KMS-11 (cell line): ENCODE data around the gene BRSK2.

Source experiments
- H2AFZ ChIP-seq: fragments of 200-600 bp; sonication (generic); 2 replicates; pipeline ENCODE4 v1.6.1; 2016; ENCODE audit warnings: antibody characterized with exemption, mixed run types, low read depth
- H3K27ac ChIP-seq: fragments of 200-600 bp; sonication (generic); 2 replicates; pipeline ENCODE4 v1.6.1; 2016; ENCODE audit warnings: mild to moderate bottlenecking, mixed run types
- H3K27me3 ChIP-seq: fragments of 200-600 bp; sonication (generic); 2 replicates; pipeline ENCODE4 v1.6.1; 2017; ENCODE audit warnings: mild to moderate bottlenecking, low read depth, mixed run types, moderate library complexity; ENCODE audit not compliant: insufficient read depth
- H3K36me3 ChIP-seq: fragments of 200-600 bp; sonication (generic); 2 replicates; pipeline ENCODE4 v1.6.1; 2017; ENCODE audit warnings: mild to moderate bottlenecking, mixed run types; ENCODE audit not compliant: insufficient read depth
- H3K4me1 ChIP-seq: fragments of 200-600 bp; sonication (generic); 2 replicates; pipeline ENCODE4 v1.6.1; 2016; ENCODE audit warnings: mild to moderate bottlenecking, low read depth, mixed run types; ENCODE audit not compliant: poor library complexity, severe bottlenecking
- H3K4me2 ChIP-seq: fragments of 200-600 bp; sonication (generic); 2 replicates; pipeline ENCODE4 v1.7.0; 2016; ENCODE audit warnings: mild to moderate bottlenecking, mixed run types
- H3K4me3 ChIP-seq: fragments of 200-600 bp; sonication (generic); IDR thresholded peaks from 2 replicates; pipeline ENCODE4 v1.6.1; 2017; ENCODE audit warnings: low read depth, low read length, mixed read lengths; ENCODE audit not compliant: insufficient read depth
- H3K79me2 ChIP-seq: fragments of 200-600 bp; sonication (generic); 2 replicates; pipeline ENCODE4 v1.6.1; 2016; ENCODE audit warnings: low read depth, mixed run types; ENCODE audit not compliant: insufficient read depth
- H3K9ac ChIP-seq: fragments of 200-600 bp; sonication (generic); 2 replicates; pipeline ENCODE4 v1.6.1; 2016; ENCODE audit warnings: mild to moderate bottlenecking, mixed run types
- H4K20me1 ChIP-seq: fragments of 200-600 bp; sonication (generic); 2 replicates; pipeline ENCODE4 v1.6.1; 2016; ENCODE audit warnings: mild to moderate bottlenecking, mixed run types; ENCODE audit not compliant: insufficient read depth
- CTCF ChIP-seq: fragments of 200-600 bp; sonication (generic); conservative IDR thresholded peaks from 2 replicates; pipeline ENCODE4 v1.6.1; 2017; ENCODE audit warnings: low read depth, mild to moderate bottlenecking, antibody characterized with exemption, low read length, moderate library complexity, mixed read lengths

Gene BRSK2

GRCh38 chr11:1393038-1393710 is 3.4 kb downstream of the BRSK2 start:
- H4K20me1 ChIP-seq, result no peaks in the 10 kb centered on the region
- no peak for TF ChIP-seq CTCF
- no peaks in the 10 kb centered on the region for H3K4me1 ChIP-seq
- no peak overlapping the region for H3K4me3 ChIP-seq
- no peaks in the 10 kb centered on the region for H3K36me3 ChIP-seq
- H3K9ac ChIP-seq, result no peak overlapping the region
- H3K27me3 ChIP-seq, result peaks cover 29% of the 10 kb centered on the region; the same call in 1 of the 2 replicates
- H3K79me2 ChIP-seq, result no peaks in the 10 kb centered on the region
- H3K4me2 ChIP-seq, result no peak overlapping the region
- no peak overlapping the region for H2AFZ ChIP-seq
- no peak overlapping the region for H3K27ac ChIP-seq

- H3K9ac ChIP-seq, result no peak overlapping the region
- peaks cover 40% of the 10 kb centered on the region; the same call in 1 of the 2 replicates for H3K27me3 ChIP-seq
- H3K4me2 ChIP-seq, result no peak overlapping the region
- H4K20me1 ChIP-seq, result no peaks in the 10 kb centered on the region
- TF ChIP-seq CTCF, result no peak
- no peak overlapping the region for H3K4me3 ChIP-seq
- H3K79me2 ChIP-seq, result no peaks in the 10 kb centered on the region
- no peaks in the 10 kb centered on the region for H3K4me1 ChIP-seq
- no peak overlapping the region for H3K27ac ChIP-seq
- H2AFZ ChIP-seq, result no peak overlapping the region
- H3K36me3 ChIP-seq, result no peaks in the 10 kb centered on the region
These were observed 5.4 kb downstream of the BRSK2 start for GRCh38 chr11:1394936-1395772.

- Histone ChIP-seq H3K36me3 (no peaks in the 10 kb centered on the region), H3K9ac (no peak overlapping the region), H3K4me3 (no peak overlapping the region), H3K27me3 (peaks cover 47% of the 10 kb centered on the region), H3K27ac (no peak overlapping the region), H2AFZ (no peak overlapping the region), H3K4me2 (no peak overlapping the region), H4K20me1 (no peaks in the 10 kb centered on the region), H3K4me1 (no peaks in the 10 kb centered on the region), H3K79me2 (no peaks in the 10 kb centered on the region)
- no peak for TF ChIP-seq CTCF
These were observed 6.1 kb downstream of the BRSK2 start for GRCh38 chr11:1395773-1396374.

- H3K4me3 ChIP-seq, result no peak overlapping the region
- no peaks in the 10 kb centered on the region for H3K36me3 ChIP-seq
- no peak overlapping the region for H3K27ac ChIP-seq
- no peaks in the 10 kb centered on the region for H3K4me1 ChIP-seq
- no peak overlapping the region for H3K9ac ChIP-seq
- no peak for TF ChIP-seq CTCF
- H3K79me2 ChIP-seq, result no peaks in the 10 kb centered on the region
- H2AFZ ChIP-seq, result no peak overlapping the region
- H4K20me1 ChIP-seq, result no peaks in the 10 kb centered on the region
- peaks cover 48% of the 10 kb centered on the region for H3K27me3 ChIP-seq
- no peak overlapping the region for H3K4me2 ChIP-seq
These were observed 6.7 kb downstream of the BRSK2 start for GRCh38 chr11:1396375-1396841.
